GM20000 (cell line): ENCODE measurements around the gene CHD9NB.

Source experiments
- DNase-seq: peaks from one replicate; pipeline ENCODE4 v3.0.0; 2012; ENCODE audit warnings: low spot score
- CTCF ChIP-seq: IDR thresholded peaks from 2 replicates; pipeline ENCODE4 v1.5.1; 2012; ENCODE audit warnings: mild to moderate bottlenecking, control low read depth; ENCODE audit errors: extremely low read depth, missing control alignments

CHD9NB gene

GRCh38 chr16:53052519-53053501 is at the start of gene CHD9NB:
TSS of gene CHD9NB (minus strand) at chr16:53052897. CDS start at chr16:53044158, 8,739 bp downstream.
- no peak for TF ChIP-seq CTCF
- peak; percentile 49 for DNase-seq

- DNase-seq, result no peak
- no peak for TF ChIP-seq CTCF
These were observed 48.2 kb upstream of the CHD9NB start for GRCh38 chr16:53100889-53101288.

- TF ChIP-seq CTCF, result no peak
- no peak for DNase-seq
These were observed 47.5 kb upstream of the CHD9NB start for GRCh38 chr16:53100131-53100748.

- peak; percentile 55 for DNase-seq
- TF ChIP-seq CTCF, result no peak
These were observed 46.8 kb upstream of the CHD9NB start for GRCh38 chr16:53099318-53100130.

- TF ChIP-seq CTCF, result no peak
- DNase-seq, result peak; percentile 69
These were observed 46.0 kb upstream of the CHD9NB start for GRCh38 chr16:53098526-53099317.

GRCh38 chr16:53097190-53097589 is 44.5 kb upstream of the CHD9NB start:
- TF ChIP-seq CTCF, result no peak
- no peak for DNase-seq
